Measurements from ENCODE around the gene OR5V1.

DNA sequence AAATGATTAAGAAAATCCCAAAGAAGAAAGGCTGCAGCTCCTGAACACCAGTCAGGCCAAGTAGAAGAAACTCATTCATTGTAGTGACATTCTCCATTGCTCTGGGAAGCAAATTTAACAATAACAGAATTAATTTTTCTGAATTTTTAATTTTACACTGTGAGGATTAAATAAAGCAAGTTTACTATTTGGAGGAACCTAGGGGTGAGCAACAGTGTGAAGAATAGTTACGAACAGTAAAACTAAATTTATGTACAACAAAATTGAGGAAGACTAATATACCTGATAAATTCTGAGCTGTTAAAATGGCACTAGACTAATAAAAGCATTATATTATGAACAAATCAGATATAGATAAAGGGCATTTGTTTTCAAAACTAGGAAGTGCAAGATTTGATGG is 6.5 kb upstream of the OR5V1 start, which contains the start of gene OR12D3:
- TF ChIP-seq, protein P1, sequence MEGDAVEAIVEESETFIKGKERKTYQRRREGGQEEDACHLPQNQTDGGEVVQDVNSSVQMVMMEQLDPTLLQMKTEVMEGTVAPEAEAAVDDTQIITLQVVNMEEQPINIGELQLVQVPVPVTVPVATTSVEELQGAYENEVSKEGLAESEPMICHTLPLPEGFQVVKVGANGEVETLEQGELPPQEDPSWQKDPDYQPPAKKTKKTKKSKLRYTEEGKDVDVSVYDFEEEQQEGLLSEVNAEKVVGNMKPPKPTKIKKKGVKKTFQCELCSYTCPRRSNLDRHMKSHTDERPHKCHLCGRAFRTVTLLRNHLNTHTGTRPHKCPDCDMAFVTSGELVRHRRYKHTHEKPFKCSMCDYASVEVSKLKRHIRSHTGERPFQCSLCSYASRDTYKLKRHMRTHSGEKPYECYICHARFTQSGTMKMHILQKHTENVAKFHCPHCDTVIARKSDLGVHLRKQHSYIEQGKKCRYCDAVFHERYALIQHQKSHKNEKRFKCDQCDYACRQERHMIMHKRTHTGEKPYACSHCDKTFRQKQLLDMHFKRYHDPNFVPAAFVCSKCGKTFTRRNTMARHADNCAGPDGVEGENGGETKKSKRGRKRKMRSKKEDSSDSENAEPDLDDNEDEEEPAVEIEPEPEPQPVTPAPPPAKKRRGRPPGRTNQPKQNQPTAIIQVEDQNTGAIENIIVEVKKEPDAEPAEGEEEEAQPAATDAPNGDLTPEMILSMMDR (IDR thresholded peaks at IDR 0.05; ENCODE audit: low read depth, low read length, missing input control) = no peak
- TF ChIP-seq REST (IDR thresholded peaks at IDR 0.05) (no peak), SP1 (IDR thresholded peaks at IDR 0.05) (no peak)
